ENCODE measurements around the gene NEURL1. TPM values are rescaled to one million over a fixed set of nuclear protein-coding genes. Genes with fewer than 3 reads are reported as not detected.

NEURL1 gene
- total RNA-seq, 1 experiment from 2014 or later, result 0.10 TPM

- Histone ChIP-seq H3K4me1 (ENCODE audit: control insufficient read depth, insufficient read depth, low read length) (no peaks in the 10 kb centered on the region), H3K36me3 (ENCODE audit: control insufficient read depth, insufficient read depth, low read length) (no peaks in the 10 kb centered on the region), H3K27me3 (ENCODE audit: control insufficient read depth, insufficient read depth, low read length) (no peaks in the 10 kb centered on the region; the same call in 1 of the 2 replicates), H3K9me3 (ENCODE audit: control insufficient read depth, insufficient read depth, low read depth, low read length) (no peaks in the 10 kb centered on the region), H3K4me3 (ENCODE audit: low read depth in 2 of 2, low read length in 2 of 2) (no peak overlapping the region), H3K27ac (ENCODE audit: low read length) (no peak overlapping the region)
- in situ Hi-C loops (cut with HindIII; ENCODE audit: low pct_unique_long_range_greater_than_20kb, low sequenced_read_pairs) (no loop called here), intact Hi-C loops (cut with micrococcal nuclease; ENCODE audit: unreplicated experiment) (no loop called here)
- BruUV-seq (replicated peaks), result no TSS peak
- ATAC-seq (no peak), DNase-seq (ENCODE audit: low read depth, low spot score) (no peak)
- POLR2A ChIA-PET, result no interaction called here
- CTCF ChIA-PET, result no interaction called here
- TF ChIP-seq CTCF (IDR thresholded peaks at IDR 0.05), result no peak
- no peak for TF ChIP-seq TCF7L2 (IDR thresholded peaks at IDR 0.05; ENCODE audit: low read depth, low read length)
- TF ChIP-seq REST (IDR thresholded peaks at IDR 0.05; ENCODE audit: insufficient read depth in 1 of 2, low read depth in 2 of 2, low read length in 1 of 2), result no peak
- no peak for TF ChIP-seq POLR2AphosphoS5 (IDR thresholded peaks at IDR 0.05; ENCODE audit: low read depth, low read length)
- TF ChIP-seq SIN3A (IDR thresholded peaks at IDR 0.05; ENCODE audit: borderline replicate concordance, insufficient read depth, low read depth, low read length), result no peak
Observed at GRCh38 chr10:103583871-103584215, 90.3 kb downstream of the NEURL1 start.

GRCh38 chr10:103584216-103585010, 90.9 kb downstream of the NEURL1 start:
- Histone ChIP-seq H3K36me3 (ENCODE audit: control insufficient read depth, insufficient read depth, low read length) (no peaks in the 10 kb centered on the region), H3K27me3 (ENCODE audit: control insufficient read depth, insufficient read depth, low read length) (no peaks in the 10 kb centered on the region; the same call in 1 of the 2 replicates), H3K27ac (ENCODE audit: low read length) (no peak overlapping the region), H3K4me1 (ENCODE audit: control insufficient read depth, insufficient read depth, low read length) (no peaks in the 10 kb centered on the region), H3K4me3 (ENCODE audit: low read depth in 2 of 2, low read length in 2 of 2) (no peak overlapping the region), H3K9me3 (ENCODE audit: control insufficient read depth, insufficient read depth, low read depth, low read length) (no peaks in the 10 kb centered on the region)
- no peak for DNase-seq (ENCODE audit: low read depth, low spot score)
- no peak for ATAC-seq
- TF ChIP-seq CTCF (IDR thresholded peaks at IDR 0.05) (no peak), TCF7L2 (IDR thresholded peaks at IDR 0.05; ENCODE audit: low read depth, low read length) (no peak), SIN3A (IDR thresholded peaks at IDR 0.05; ENCODE audit: borderline replicate concordance, insufficient read depth, low read depth, low read length) (no peak), POLR2AphosphoS5 (IDR thresholded peaks at IDR 0.05; ENCODE audit: low read depth, low read length) (no peak), REST (IDR thresholded peaks at IDR 0.05; ENCODE audit: insufficient read depth in 1 of 2, low read depth in 2 of 2, low read length in 1 of 2) (no peak)
- intact Hi-C loops (cut with micrococcal nuclease; ENCODE audit: unreplicated experiment), result no loop called here
- in situ Hi-C loops (cut with HindIII; ENCODE audit: low pct_unique_long_range_greater_than_20kb, low sequenced_read_pairs), result no loop called here
- CTCF ChIA-PET, result interaction anchor here (0.6 kb wide), 1 partner anchor 20 kb away, joined by 6 read pairs; no protein-coding TSS in a partner anchor
- POLR2A ChIA-PET, result no interaction called here
- BruUV-seq (replicated peaks), result no TSS peak
